Ovary (tissue), 9 donors: Measurements from ENCODE around the gene GPR151. TPM values are rescaled to one million over a fixed set of nuclear protein-coding genes. Genes with fewer than 3 reads are reported as not detected.

Source experiments
- DNase-seq, 5 donors: peaks; one replicate each; pipeline ENCODE4 v3.0.0-alpha.2; 2019 to 2020
- H3K27ac ChIP-seq, 2 donors: fragments of 200-600 bp; one replicate each; pipeline versions ENCODE4 v1.5.1 to v1.8.0; 2019 to 2022
- H3K27me3 ChIP-seq: fragments of 200-600 bp; one replicate; pipeline ENCODE4 v1.8.0; 2022
- H3K36me3 ChIP-seq: fragments of 200-600 bp; sonication (generic); one replicate; pipeline ENCODE4 v1.5.1; 2019
- H3K4me1 ChIP-seq: one replicate; pipeline ENCODE4 v1.8.1; 2013; ENCODE audit warnings: mild to moderate bottlenecking, moderate library complexity; ENCODE audit not compliant: insufficient read depth
- H3K4me3 ChIP-seq: fragments of 200-600 bp; sonication (generic); one replicate; pipeline ENCODE4 v1.5.1; 2017
- H3K9me3 ChIP-seq, 2 donors: fragments of 200-600 bp in 1 of 2; sonication (generic) in 1 of 2; one replicate each; pipeline versions ENCODE4 v1.5.1 to v1.8.1; 2013 to 2019; ENCODE audit warnings: mild to moderate bottlenecking in 1 of 2, moderate library complexity in 1 of 2
- CTCF ChIP-seq, 3 donors: fragments of 450-650 bp in 2 of 3; fragments of 200-600 bp in 1 of 3; IDR thresholded peaks; one replicate each; pipeline versions ENCODE4 v1.5.1 to v1.8.0; 2016 to 2022; ENCODE audit warnings: antibody characterized with exemption in 3 of 3, mild to moderate bottlenecking in 1 of 3
- EP300 ChIP-seq: sonication (generic); formaldehyde crosslinking; IDR thresholded peaks from one replicate; pipeline ENCODE4 v1.6.1; 2017; ENCODE audit warnings: antibody characterized with exemption
- POLR2A ChIP-seq: fragments of 450-650 bp; IDR thresholded peaks from one replicate; pipeline ENCODE4 v1.6.1; 2017; ENCODE audit warnings: antibody characterized with exemption, mild to moderate bottlenecking, moderate library complexity
- WGBS, 3 donors: extraction: QIAGEN DNeasy Blood & Tissue Kit in 1 of 3; methylation state at CpG; one replicate each; pipeline versions ENCODE4 v1.1.5 to v1.1.7; 2013 to 2017; 5-methylcytosine and 5-hydroxymethylcytosine counted together
- intact Hi-C, 4 donors: fragments of 100-400 bp; cut with DNase I; formaldehyde crosslinking; loops; one replicate each; pipeline versions ENCODE4 v1.11.0 to v1.15.1; 2022 to 2023
- polyA plus RNA-seq, 2 donors: library from polyadenylated mRNA; stranded (reverse); fragments of 200-250 nt in 1 of 2; fragments of 350-450 nt in 1 of 2; fragmentation: Illumina TruSeq in 1 of 2; extraction: RNeasy Lipid Tissue Mini Kit (QIAGEN cat#74804) in 1 of 2; gene quantifications; one replicate each; pipeline ENCODE4 v1.2.3, GENCODE V29; 2013 to 2014
- total RNA-seq, 7 donors: library from RNA; depleted of rRNA in 2 of 7; stranded (reverse); fragments of >200 nt in 2 of 7; fragmentation: NEBNext Ultra II Directional in 3 of 7; extraction: Animal tissue kit (Norgen Biotek cat#: 25700) in 3 of 7; gene quantifications; one replicate each; pipeline versions ENCODE4 v1.1.0 to v1.2.4, GENCODE V29; 2016 to 2023
- donor health status: DM: no; HTN: no; CAD: no; lungs with moderate emphysema.
- donor health status: DM: no; HTN: no; CAD: no.
- donor health status: Bipolar disorder and iron deficiency.
- donor health status: DM: yes; HTN: yes; CAD: no.
- donor health status: DM: no; HTN: no; CAD: no.
- donor health status: DM: yes; HTN: yes; CAD: no.

GPR151 gene
- total and polyA plus RNA-seq, 9 donors, result not detected

- Histone ChIP-seq H3K27me3 (no peaks in the 10 kb centered on the region), H3K4me3 (no peak overlapping the region)
- intact Hi-C loops, result no loop called here
Measured at GRCh38 chr5:146510559-146511125, 5.3 kb downstream of the GPR151 start.

GRCh38 chr5:146507428-146507827 lies 8.6 kb downstream of the GPR151 start:
- H3K27me3 ChIP-seq, result no peaks in the 10 kb centered on the region
- intact Hi-C loops, result no loop called here
- H3K9me3 ChIP-seq, result no peaks in the 10 kb centered on the region
- no peaks in the 10 kb centered on the region for H3K4me1 ChIP-seq
- H3K36me3 ChIP-seq, result no peaks in the 10 kb centered on the region
- no peak for DNase-seq
- no peak for TF ChIP-seq EP300
- no peak for TF ChIP-seq POLR2A
- TF ChIP-seq CTCF (IDR thresholded peaks at IDR 0.05), result no peak
- no peak overlapping the region for H3K4me3 ChIP-seq
- no peak overlapping the region for H3K27ac ChIP-seq
- WGBS, 3 donors, result 96 to 98% (median 97%) methylated on average over 5 of the region's 5 CpGs

More at GRCh38 chr5:146510559-146511125, 5.3 kb downstream of the GPR151 start:
- H3K36me3 ChIP-seq, result no peaks in the 10 kb centered on the region
- TF ChIP-seq EP300 (no peak), CTCF (IDR thresholded peaks at IDR 0.05) (no peak), POLR2A (no peak)
- H3K4me1 ChIP-seq, result no peaks in the 10 kb centered on the region
- no peak overlapping the region for H3K27ac ChIP-seq
- DNase-seq, result no peak
- H3K9me3 ChIP-seq, result no peaks in the 10 kb centered on the region
- 85 to 92% (median 85%) methylated on average over 9 of the region's 9 CpGs for WGBS, 3 donors

- Histone ChIP-seq H3K36me3 (no peaks in the 10 kb centered on the region), H3K27me3 (no peaks in the 10 kb centered on the region)
- WGBS, 3 donors, result 94 to 97% (median 95%) methylated on average over 4 of the region's 4 CpGs
Measured at GRCh38 chr5:146499680-146500079, 16.3 kb downstream of the GPR151 start.

GRCh38 chr5:146494656-146495055 lies 21.3 kb downstream of the GPR151 start:
- Histone ChIP-seq H3K9me3 (no peaks in the 10 kb centered on the region), H3K4me3 (no peak overlapping the region), H3K27me3 (no peaks in the 10 kb centered on the region), H3K4me1 (peaks cover 1% of the 10 kb centered on the region), H3K27ac (no peak overlapping the region), H3K36me3 (no peaks in the 10 kb centered on the region)
- intact Hi-C loops, result no loop called here
- no peak for TF ChIP-seq POLR2A
- no peak for DNase-seq
- WGBS, 3 donors, result 62 to 67% (median 63%) methylated on average over 2 of the region's 2 CpGs

More at GRCh38 chr5:146499680-146500079, 16.3 kb downstream of the GPR151 start:
- H3K4me1 ChIP-seq, result no peaks in the 10 kb centered on the region
- intact Hi-C loops, result no loop called here
- DNase-seq, result no peak
- no peak overlapping the region for H3K27ac ChIP-seq
- no peak overlapping the region for H3K4me3 ChIP-seq
- no peaks in the 10 kb centered on the region for H3K9me3 ChIP-seq
- no peak for TF ChIP-seq CTCF (IDR thresholded peaks at IDR 0.05)

- no peak for DNase-seq
- H3K4me1 ChIP-seq, result peaks cover 1% of the 10 kb centered on the region
- no peak overlapping the region for H3K4me3 ChIP-seq
- H3K9me3 ChIP-seq, result no peaks in the 10 kb centered on the region
- no peak overlapping the region for H3K27ac ChIP-seq
- H3K27me3 ChIP-seq, result no peaks in the 10 kb centered on the region
- intact Hi-C loops, result no loop called here
- no peaks in the 10 kb centered on the region for H3K36me3 ChIP-seq
- WGBS, 3 donors, result 40 to 48% (median 40%) methylated on average over 3 of the region's 3 CpGs
- TF ChIP-seq CTCF (IDR thresholded peaks at IDR 0.05) (no peak), EP300 (no peak), POLR2A (no peak)
Measured at GRCh38 chr5:146490089-146490843, 25.7 kb downstream of the GPR151 start.
